Caco-2 (cell line): ENCODE measurements around the gene KCNK15. TPM values are rescaled to one million over a fixed set of nuclear protein-coding genes. Genes with fewer than 3 reads are reported as not detected.
A peak's percentile ranks its signal among the peaks of the same experiment; 100 is the strongest.

Source experiments
- BruUV-seq: library from RNA; stranded (reverse); fragments of 400-500 nt; replicated peaks from 2 replicates; lab custom pipeline; 2021; lab: Mats Ljungman, UMichigan
- CTCF ChIA-PET: fragments of 300-600 bp; sonication (Branson Sonifier 250); formaldehyde crosslinking; loops from one replicate; lab custom pipeline; 2022; ENCODE audit warnings: antibody characterized with exemption; lab: Charles Lee
- POLR2A ChIA-PET: fragments of 300-600 bp; sonication (Branson Sonifier 250); formaldehyde crosslinking; loops from one replicate; lab custom pipeline; 2022; ENCODE audit warnings: antibody characterized with exemption; lab: Charles Lee
- DNase-seq, 2 experiments: peaks; one replicate each; pipeline versions ENCODE4 v3.0.0 to v3.0.0-alpha.2; 2020 to 2022
- H3K27me3 ChIP-seq: replicated peaks from 2 replicates; pipeline ENCODE4 v1.6.0; 2011; ENCODE audit warnings: low read length; ENCODE audit not compliant: control insufficient read depth, insufficient read depth
- H3K36me3 ChIP-seq: 2 replicates; pipeline ENCODE4 v1.5.1; 2011; ENCODE audit warnings: low read length; ENCODE audit not compliant: control insufficient read depth, insufficient read depth
- H3K4me1 ChIP-seq: fragments of 250-450 bp; sonication (Bioruptor Pico); 2 replicates; pipeline ENCODE4 v1.5.1; 2020; ENCODE audit warnings: mild to moderate bottlenecking
- H3K4me3 ChIP-seq: 2 replicates; pipeline ENCODE4 v1.5.1; 2011; ENCODE audit warnings: low read depth, mild to moderate bottlenecking, control low read depth, low read length
- H3K9me3 ChIP-seq: fragments of 250-450 bp; sonication (Bioruptor Pico); 2 replicates; pipeline ENCODE4 v1.5.1; 2020; ENCODE audit warnings: mild to moderate bottlenecking, moderate library complexity
- H3K27ac Mint-ChIP-seq: one replicate; pipeline ENCODE4 v1.8.0; 2022; ENCODE audit warnings: mixed read lengths; ENCODE audit not compliant: unreplicated experiment
- H3K27me3 Mint-ChIP-seq: one replicate; pipeline ENCODE4 v1.8.0; 2022; ENCODE audit warnings: mixed read lengths; ENCODE audit not compliant: insufficient read depth, unreplicated experiment
- H3K36me3 Mint-ChIP-seq: one replicate; pipeline ENCODE4 v1.8.0; 2022; ENCODE audit warnings: mild to moderate bottlenecking, mixed read lengths; ENCODE audit not compliant: insufficient read depth, unreplicated experiment
- H3K4me1 Mint-ChIP-seq: one replicate; pipeline ENCODE4 v1.8.0; 2022; ENCODE audit warnings: low read depth, mixed read lengths; ENCODE audit not compliant: unreplicated experiment
- H3K4me3 Mint-ChIP-seq: one replicate; pipeline ENCODE4 v1.8.0; 2022; ENCODE audit warnings: mild to moderate bottlenecking, moderate library complexity, mixed read lengths; ENCODE audit not compliant: unreplicated experiment
- H3K9me3 Mint-ChIP-seq: one replicate; pipeline ENCODE4 v1.8.0; 2022; ENCODE audit warnings: mixed read lengths; ENCODE audit not compliant: unreplicated experiment
- CTCF ChIP-seq, 2 experiments: fragments of 200-600 bp in 1 of 2; IDR thresholded peaks; 1 replicate in 1 of 2; 2 replicates in 1 of 2; pipeline versions ENCODE4 v1.5.1 to v1.8.0; 2011 to 2022; ENCODE audit warnings: antibody characterized with exemption in 1 of 2, control low read depth in 1 of 2, inconsistent platforms in 1 of 2, low read depth in 1 of 2, low read length in 1 of 2, mild to moderate bottlenecking in 1 of 2, moderate library complexity in 1 of 2; ENCODE audit not compliant: insufficient read depth in 1 of 2, severe bottlenecking in 1 of 2, unreplicated experiment in 1 of 2
- intact Hi-C: fragments of 100-400 bp; cut with micrococcal nuclease; formaldehyde crosslinking; loops from one replicate; pipeline ENCODE4 v1.10.0; 2022; ENCODE audit not compliant: unreplicated experiment
- total RNA-seq: library from RNA; stranded (reverse); gene quantifications from 2 replicates; pipeline ENCODE4 v1.2.3, GENCODE V29; 2022

Gene KCNK15
- total RNA-seq, 1 experiment from 2014 or later, result 2.9 TPM

GRCh38 chr20:44731657-44732056, 14.0 kb upstream of the KCNK15 start:
- POLR2A ChIA-PET, result interaction anchor here (1.0 kb wide), 1 partner anchor 48 kb away, joined by 6 read pairs; no protein-coding TSS in a partner anchor
- intact Hi-C loops, result loop anchor here (2.0 to 10.0 kb wide), 4 partner anchors 39 to 517 kb away; partner anchors contain the start of genes OSER1 and TTPAL

GRCh38 chr20:44732327-44732726, 13.3 kb upstream of the KCNK15 start:
- no peaks in the 10 kb centered on the region for H3K27me3 ChIP-seq
- no peak for TF ChIP-seq CTCF (IDR thresholded peaks at IDR 0.05; ENCODE audit: insufficient read depth in 1 of 2, low read depth in 1 of 2, low read length in 1 of 2, severe bottlenecking in 1 of 2, unreplicated experiment in 1 of 2)
- Mint-ChIP-seq H3K36me3 (peaks cover 14% of the 10 kb centered on the region), H3K4me1 (peaks cover 44% of the 10 kb centered on the region), H3K27ac (peak overlapping the region; percentile 9), H3K27me3 (no peaks in the 10 kb centered on the region), H3K4me3 (peak overlapping the region; percentile 5), H3K9me3 (peaks cover 10% of the 10 kb centered on the region)
- no peaks in the 10 kb centered on the region for H3K36me3 ChIP-seq
- intact Hi-C loops, result loop anchor here (2.0 to 10.0 kb wide), 4 partner anchors 40 to 518 kb away; partner anchors contain the start of genes OSER1 and TTPAL
- POLR2A ChIA-PET, result interaction anchor here (0.7 to 1.0 kb wide), 2 partner anchors 49 to 522 kb away, joined by 3 to 6 read pairs; partner anchors contain the start of gene OSER1
- H3K4me1 ChIP-seq, result peaks cover 36% of the 10 kb centered on the region
- CTCF ChIA-PET, result interaction anchor here (0.6 to 5.5 kb wide), 10 partner anchors 11 to 257 kb away, joined by 3 to 132 read pairs (median 4); partner anchors contain the start of gene TTPAL
- DNase-seq, result no peak
- H3K9me3 ChIP-seq, result no peaks in the 10 kb centered on the region
- H3K4me3 ChIP-seq, result no peak overlapping the region
- no TSS peak for BruUV-seq

More at GRCh38 chr20:44731657-44732056, 14.0 kb upstream of the KCNK15 start:
- no peaks in the 10 kb centered on the region for H3K36me3 ChIP-seq
- peak overlapping the region; percentile 5 for H3K4me3 Mint-ChIP-seq
- H3K9me3 ChIP-seq, result no peaks in the 10 kb centered on the region
- H3K4me1 ChIP-seq, result peaks cover 36% of the 10 kb centered on the region
- peaks cover 9% of the 10 kb centered on the region for H3K9me3 Mint-ChIP-seq
- no peaks in the 10 kb centered on the region for H3K27me3 Mint-ChIP-seq
- no peak overlapping the region for H3K4me3 ChIP-seq
- TF ChIP-seq CTCF (IDR thresholded peaks at IDR 0.05; ENCODE audit: insufficient read depth in 1 of 2, low read depth in 1 of 2, low read length in 1 of 2, severe bottlenecking in 1 of 2, unreplicated experiment in 1 of 2), result no peak
- CTCF ChIA-PET, result interaction anchor here (1.7 to 5.5 kb wide), 3 partner anchors 41 to 256 kb away, joined by 4 to 132 read pairs (median 9); partner anchors contain the start of gene TTPAL
- H3K27ac Mint-ChIP-seq, result peak overlapping the region; percentile 9
- BruUV-seq, result no TSS peak
- peaks cover 14% of the 10 kb centered on the region for H3K36me3 Mint-ChIP-seq
- peaks cover 44% of the 10 kb centered on the region for H3K4me1 Mint-ChIP-seq
- no peaks in the 10 kb centered on the region for H3K27me3 ChIP-seq
- DNase-seq, result no peak

- H3K4me1 ChIP-seq, result peaks cover 36% of the 10 kb centered on the region
Observed at GRCh38 chr20:44733341-44734069, 12.2 kb upstream of the KCNK15 start.

More at GRCh38 chr20:44733341-44734069, 12.2 kb upstream of the KCNK15 start:
- no peak overlapping the region for H3K4me3 ChIP-seq
- H3K9me3 ChIP-seq, result no peaks in the 10 kb centered on the region
- intact Hi-C loops, result loop anchor here (1.0 to 10.0 kb wide), 5 partner anchors 41 to 519 kb away; partner anchors contain the start of genes OSER1 and TTPAL
- no peaks in the 10 kb centered on the region for H3K27me3 Mint-ChIP-seq
- BruUV-seq, result no TSS peak
- H3K27me3 ChIP-seq, result no peaks in the 10 kb centered on the region
- H3K9me3 Mint-ChIP-seq, result peaks cover 10% of the 10 kb centered on the region
- no peak overlapping the region for H3K4me3 Mint-ChIP-seq
- ChIA-PET POLR2A (no interaction called here), CTCF (interaction anchor here (0.6 to 5.5 kb wide), 12 partner anchors 9 to 258 kb away, joined by 3 to 132 read pairs (median 4); partner anchors contain the start of genes TTPAL and YWHAB)
- H3K27ac Mint-ChIP-seq, result peak overlapping the region; percentile 9
- H3K36me3 ChIP-seq, result no peaks in the 10 kb centered on the region
- H3K36me3 Mint-ChIP-seq, result peaks cover 14% of the 10 kb centered on the region
- H3K4me1 Mint-ChIP-seq, result peaks cover 44% of the 10 kb centered on the region
- TF ChIP-seq CTCF (IDR thresholded peaks at IDR 0.05; ENCODE audit: insufficient read depth in 1 of 2, low read depth in 1 of 2, low read length in 1 of 2, severe bottlenecking in 1 of 2, unreplicated experiment in 1 of 2), result peak; percentile 95 to 98
- peak; percentile 82 to 89 for DNase-seq
